Stimulated activated CD8-positive, alpha-beta memory T cell treated with anti-CD3 and anti-CD28 coated beads, Interleukin-4, amount 100 ng/mL, for 1 hour (primary cell): ENCODE data around the gene DHX32.
"Not testable (repeated sequence)": the region's sequence is repeated elsewhere in the genome, so short reads cannot be mapped to it uniquely, and the experiment has no call there.

Experiments used
- DNase-seq, 2 donors: peaks; one replicate each; pipeline ENCODE4 v3.0.0-alpha.2; 2020; ENCODE audit warnings: low read depth in 2 of 2, low spot score in 1 of 2

The DHX32 gene, protein sequence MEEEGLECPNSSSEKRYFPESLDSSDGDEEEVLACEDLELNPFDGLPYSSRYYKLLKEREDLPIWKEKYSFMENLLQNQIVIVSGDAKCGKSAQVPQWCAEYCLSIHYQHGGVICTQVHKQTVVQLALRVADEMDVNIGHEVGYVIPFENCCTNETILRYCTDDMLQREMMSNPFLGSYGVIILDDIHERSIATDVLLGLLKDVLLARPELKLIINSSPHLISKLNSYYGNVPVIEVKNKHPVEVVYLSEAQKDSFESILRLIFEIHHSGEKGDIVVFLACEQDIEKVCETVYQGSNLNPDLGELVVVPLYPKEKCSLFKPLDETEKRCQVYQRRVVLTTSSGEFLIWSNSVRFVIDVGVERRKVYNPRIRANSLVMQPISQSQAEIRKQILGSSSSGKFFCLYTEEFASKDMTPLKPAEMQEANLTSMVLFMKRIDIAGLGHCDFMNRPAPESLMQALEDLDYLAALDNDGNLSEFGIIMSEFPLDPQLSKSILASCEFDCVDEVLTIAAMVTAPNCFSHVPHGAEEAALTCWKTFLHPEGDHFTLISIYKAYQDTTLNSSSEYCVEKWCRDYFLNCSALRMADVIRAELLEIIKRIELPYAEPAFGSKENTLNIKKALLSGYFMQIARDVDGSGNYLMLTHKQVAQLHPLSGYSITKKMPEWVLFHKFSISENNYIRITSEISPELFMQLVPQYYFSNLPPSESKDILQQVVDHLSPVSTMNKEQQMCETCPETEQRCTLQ

DNA sequence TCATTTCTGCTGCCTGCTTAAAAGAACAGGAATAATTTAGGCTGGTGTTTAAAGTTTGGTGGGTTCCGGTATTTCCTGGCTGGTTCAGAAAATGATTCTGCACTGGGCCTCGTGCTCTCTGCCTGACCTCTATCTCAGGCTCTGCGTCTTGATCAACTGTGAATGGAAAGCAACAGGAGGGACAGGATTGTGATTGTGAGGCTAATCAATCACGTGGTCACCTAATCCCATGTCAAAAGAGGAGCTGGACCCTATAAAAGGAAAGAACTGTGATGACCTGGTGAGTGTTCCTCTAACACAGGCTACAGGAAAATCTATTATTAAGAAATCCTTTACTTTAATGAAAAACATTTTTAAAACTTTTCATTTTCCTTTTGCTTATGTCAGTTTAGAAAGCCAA is at the start of gene DHX32:
Gene DHX32, minus strand, starts transcription at position 101 of the 400 bp plus-strand sequence. CDS start 468 bp downstream, outside the sequence.
- no peak for DNase-seq

DNA sequence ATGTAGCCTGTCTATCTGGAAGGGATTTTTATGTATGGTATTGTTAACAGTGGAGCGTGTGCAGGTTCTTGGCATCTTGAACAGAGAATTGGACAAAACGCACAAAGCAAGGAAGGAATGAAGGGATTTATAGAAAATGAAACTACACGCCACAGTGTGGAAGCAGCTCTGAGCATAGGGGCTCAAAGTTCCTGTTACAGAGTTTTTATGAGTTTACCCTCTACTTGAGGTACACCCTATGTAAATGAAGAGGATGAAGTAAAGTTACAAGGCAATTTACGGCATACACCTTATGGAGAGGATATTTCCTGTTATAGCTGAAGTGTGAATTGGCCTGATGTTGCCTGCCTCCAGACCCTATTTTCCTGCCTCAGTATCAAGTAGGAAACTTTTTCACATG is 48.5 kb upstream of the DHX32 start:
- no peak for DNase-seq

DNA sequence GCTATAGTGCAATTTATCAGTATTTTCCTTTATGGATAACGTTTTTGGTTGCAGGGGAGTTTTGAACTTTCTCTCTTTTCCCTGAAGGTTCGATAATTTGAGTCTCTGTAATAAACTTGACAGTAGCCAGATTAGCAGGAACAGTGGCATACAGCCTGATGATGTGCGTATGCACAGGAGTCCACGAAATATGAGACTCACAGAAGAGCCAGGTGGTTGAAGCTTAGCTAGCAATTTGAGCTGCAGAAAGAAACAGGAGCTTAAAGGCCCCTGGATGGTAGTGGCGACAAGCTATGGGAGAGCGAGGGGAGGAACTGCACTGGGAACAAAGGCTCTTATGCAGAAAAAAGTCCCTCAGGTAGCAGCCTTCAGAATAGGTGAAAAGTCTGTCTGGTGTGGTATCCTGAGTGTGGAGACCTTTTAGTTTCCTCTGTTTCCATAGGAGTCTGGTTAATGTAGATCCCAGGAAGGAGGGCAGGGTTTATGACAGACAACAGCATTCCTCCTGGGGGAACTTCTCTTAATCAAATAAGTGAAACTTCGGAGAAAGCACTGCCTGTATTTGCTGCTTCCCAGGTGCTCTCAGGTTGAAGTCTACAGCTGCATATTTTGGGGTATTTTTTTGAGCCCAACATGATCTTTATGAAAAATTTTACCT is 48.0 kb upstream of the DHX32 start:
- DNase-seq, result no peak

DNA sequence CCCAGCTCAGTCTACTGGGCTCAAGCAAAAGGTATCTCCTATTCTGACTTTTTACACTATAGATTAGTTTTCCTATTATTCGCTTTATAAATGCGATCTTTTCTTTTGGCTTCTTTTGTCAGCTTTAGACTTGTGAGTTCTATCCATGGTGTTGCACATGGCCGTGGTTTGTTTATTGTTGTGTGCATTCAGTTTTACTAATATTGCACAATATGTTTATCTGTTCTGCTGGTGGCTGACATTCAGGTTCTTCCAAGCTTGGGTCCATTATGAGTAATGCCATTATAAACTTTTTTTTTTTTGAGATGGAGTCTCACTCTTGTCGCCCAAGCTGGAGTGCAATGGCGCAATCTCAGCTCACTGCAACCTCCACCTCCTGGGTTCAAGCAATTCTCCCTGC is 46.2 kb upstream of the DHX32 start:
- not testable (repeated sequence) for DNase-seq

DNA sequence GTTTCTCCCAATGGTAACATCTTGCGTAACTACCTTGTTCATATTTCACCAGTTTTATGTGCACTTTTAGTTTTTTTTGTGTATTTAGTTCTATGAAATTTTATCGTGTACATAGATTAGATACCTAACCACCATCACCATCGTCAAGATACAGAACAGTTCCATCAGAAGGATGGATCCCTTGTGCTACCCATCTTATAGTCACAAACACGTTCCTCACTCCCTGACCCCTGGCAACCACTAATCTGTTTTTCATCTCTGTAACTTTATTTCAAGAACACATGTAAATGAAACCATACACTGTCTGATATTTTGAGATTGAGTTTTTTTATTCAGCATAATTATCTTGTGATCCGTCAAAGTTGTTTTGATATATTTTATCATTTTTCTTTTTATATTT is 45.2 kb upstream of the DHX32 start:
- DNase-seq, result no peak

DNA sequence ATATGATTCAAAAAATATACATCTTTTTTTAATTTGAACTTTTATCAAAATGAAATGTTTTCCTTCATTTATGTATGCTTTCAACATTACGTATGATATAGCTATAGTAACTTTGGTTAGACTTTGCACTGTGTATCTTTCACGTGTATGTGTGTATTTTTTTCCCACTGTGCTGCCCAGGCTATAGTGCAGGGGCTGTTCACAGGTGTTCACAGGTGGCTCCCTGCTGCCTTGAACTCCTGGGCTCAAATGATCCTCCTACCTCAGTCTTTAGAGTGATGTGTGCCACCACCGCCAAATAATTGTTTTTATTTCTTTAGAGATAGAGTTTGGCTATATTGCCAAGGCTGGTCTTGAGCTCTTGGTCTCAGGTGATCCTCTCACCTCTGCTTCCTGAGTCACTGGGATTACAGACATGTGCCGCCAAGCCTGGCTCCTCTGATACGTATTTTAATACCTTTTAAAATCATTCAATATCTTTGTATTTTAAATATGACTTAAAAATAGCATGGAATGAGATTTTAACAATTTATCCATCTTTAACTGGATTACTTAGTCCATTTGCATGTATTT is 44.3 kb upstream of the DHX32 start:
- DNase-seq, result no peak

DNA sequence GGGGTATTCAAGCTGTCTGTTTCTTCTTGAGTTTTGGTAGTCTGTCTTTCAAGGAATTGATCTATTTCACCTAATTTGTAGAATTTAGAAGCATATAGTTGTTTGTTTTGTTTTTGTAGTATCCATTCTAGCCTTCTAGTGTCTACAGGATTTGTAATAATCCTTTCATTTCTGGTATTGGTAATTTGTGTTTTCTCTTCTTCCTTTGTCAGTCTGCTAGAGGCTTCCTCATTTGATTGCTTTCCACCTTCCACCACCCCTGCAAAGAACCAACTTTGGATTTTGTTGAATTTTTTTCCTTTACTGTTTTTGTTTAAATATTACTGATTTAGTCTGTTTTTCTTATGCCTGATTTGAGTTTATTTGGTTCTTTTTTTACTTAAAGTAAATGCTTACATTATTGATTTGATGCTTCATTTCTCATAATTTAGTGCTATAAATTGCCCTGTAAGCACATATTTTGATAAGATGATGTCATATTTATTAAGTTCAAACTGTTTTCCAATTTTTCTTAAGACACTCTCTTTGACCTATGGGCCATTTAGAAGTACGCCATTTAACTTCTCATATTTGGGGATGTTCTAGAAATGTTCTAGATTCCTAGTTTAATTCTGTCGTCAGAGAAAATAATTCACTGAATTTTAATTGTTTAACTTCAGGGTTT is 40.7 kb upstream of the DHX32 start:
- not testable (repeated sequence) for DNase-seq

DNA sequence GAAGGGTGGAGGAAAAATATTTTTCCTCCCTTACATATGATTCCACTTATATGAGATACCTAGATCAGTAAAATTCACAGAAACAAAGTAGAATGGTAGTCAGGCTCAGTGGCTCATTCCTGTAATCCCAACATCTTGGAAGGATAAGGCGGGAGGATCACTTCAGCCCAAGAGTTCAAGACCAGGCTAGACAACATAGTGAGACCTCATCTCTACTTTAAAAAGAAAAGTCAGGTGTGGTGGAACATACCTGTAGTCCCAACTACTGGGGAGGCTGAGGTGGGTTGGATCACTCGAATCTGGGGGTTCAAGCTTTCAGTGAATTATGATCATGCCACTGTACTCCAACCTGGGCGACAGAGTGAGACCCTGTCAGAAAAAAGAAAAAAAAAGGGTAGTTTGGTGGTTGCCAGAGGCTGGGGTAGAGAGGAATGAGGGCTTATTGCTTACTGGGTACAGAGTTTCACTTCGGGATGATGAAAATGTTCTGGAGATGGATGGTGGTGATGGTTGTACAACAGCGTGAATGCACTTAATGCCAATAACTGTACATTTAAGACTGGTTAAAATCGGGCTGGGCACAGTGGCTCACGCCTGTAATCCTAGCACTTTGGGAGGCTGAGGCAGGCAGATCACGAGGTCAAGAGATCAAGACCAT is 36.7 kb upstream of the DHX32 start:
- not testable (repeated sequence) for DNase-seq

DNA sequence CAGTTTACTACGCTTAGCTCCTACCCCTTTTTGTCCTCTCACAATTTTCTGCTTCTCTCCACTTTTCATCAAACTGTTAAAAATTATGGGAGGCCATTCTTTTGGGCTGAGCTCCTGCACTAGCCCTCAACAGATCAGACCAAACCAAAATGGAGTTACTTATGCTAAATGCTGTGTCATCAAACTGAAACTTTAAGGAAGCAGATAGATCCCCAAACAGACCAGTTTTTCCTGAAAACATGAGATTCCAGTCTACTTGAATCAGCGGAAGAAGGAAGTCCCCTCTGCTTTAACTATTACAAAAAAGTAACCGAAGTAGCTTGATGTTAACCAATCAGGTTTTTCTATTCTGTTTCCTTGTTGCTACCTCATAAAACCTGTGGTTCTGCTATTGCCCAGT is 35.9 kb upstream of the DHX32 start:
- DNase-seq, result no peak

DNA sequence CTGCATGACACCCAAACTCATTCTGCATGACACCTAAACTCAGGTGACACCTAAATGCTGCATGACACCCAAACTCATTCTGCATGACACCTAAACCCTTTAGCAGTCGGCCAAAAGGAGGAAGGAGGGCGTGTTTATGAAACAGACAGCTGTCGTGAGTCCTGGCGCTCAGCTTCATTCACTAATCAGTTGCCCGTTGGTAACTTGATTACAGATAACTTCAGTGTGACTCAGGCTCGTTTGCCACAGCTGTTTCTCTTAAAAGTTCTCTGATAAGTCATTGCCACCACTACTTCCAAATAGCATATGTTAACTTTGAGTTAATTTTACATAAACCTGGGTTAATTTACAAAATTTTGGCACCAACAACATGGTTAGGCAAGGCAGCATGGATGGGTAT is 32.2 kb upstream of the DHX32 start:
- DNase-seq, result not testable (repeated sequence)

DNA sequence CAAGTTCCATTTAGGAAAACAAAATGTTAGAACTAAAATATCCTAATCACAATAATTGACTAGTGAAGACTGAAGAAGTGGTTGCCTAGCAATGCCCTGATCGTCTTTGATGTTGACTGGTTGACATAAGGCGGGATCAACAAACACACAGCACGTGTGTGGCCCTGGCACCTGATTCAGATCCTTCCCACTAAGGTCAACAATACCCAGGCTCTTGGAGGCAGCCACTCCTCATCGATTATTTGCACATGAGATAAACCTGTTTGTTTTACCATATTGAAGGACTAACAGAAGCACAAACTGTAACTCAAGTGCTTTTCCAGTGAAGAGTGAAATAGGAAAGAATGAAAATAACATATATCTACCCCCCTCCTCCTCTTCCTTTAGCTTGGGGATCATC is 30.9 kb upstream of the DHX32 start:
- no peak for DNase-seq

DNA sequence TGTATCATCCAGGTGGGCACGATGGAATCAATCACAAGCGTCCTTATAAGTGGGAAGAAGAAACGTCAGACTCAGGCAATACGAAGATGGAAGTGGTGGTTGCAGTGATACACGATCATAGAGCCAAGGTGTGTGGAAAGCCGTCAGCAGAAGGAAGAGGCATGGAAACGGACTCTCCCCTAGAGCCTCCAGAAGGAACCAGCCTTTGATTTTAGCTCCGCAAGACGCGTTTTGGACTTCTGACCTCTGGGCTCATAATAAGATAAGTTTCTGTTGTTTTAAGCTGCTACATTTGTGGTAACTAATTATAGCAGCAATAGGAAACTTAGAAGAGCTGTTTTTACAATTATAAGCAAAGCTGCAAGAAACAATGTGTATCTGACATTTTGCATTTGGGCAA is 30.1 kb upstream of the DHX32 start:
- DNase-seq, result no peak

DNA sequence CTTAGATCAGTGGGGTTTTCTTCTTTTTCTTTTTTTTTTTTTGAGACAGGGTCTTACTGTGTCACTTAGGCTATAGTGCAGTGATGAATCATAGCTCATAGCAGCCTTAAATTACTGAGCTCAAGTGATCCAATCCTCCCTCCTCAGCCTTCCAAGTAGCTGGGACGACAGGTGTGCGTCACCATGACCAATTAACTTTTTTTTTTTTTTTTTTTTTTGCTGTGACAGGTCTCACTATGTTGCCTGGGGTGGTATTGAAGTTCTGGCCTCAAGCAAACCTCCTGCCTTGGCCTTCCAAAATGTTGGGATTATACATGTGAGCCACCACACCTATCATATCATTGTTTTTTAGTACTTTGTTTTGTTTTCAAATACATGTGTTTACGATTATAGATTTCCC is 28.4 kb upstream of the DHX32 start:
- not testable (repeated sequence) for DNase-seq

DNA sequence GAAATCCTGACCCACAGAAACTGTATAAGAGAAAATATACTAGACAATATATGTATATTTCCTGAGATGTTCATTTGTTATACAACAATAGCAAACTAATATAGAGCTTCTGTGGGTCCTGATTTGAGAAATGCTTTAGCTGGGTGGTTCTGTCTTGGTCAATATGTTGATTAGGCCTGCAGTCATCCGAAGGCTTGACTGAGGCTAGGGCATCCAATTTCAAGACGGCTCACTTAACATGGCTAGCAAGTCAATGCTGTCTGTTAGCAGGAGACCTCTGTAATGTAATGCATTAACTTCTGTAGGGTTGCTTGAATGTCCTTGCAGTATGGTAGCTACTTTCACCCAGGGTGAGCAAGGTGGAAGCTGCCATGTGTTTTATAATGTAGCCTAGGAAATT is 27.7 kb upstream of the DHX32 start:
- not testable (repeated sequence) for DNase-seq

DNA sequence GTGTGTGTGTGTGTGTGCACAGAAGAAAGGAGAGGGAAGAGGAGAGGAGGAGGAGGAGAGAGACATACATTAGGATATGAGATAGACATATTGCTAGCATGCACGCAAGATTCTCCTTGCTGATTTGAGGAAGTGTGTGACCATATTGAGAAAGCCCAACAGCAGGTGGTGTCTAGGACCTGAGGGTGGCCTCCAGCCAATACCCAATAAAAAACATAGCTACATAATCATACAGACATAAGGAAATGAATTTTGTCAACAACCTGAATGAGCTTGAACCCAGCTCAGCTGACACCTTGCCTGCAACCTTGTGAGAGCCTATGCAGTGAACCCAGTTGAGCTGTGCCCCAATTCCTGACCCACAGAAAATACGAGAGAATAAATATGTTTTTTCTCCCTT is 26.5 kb upstream of the DHX32 start:
- not testable (repeated sequence) for DNase-seq

DNA sequence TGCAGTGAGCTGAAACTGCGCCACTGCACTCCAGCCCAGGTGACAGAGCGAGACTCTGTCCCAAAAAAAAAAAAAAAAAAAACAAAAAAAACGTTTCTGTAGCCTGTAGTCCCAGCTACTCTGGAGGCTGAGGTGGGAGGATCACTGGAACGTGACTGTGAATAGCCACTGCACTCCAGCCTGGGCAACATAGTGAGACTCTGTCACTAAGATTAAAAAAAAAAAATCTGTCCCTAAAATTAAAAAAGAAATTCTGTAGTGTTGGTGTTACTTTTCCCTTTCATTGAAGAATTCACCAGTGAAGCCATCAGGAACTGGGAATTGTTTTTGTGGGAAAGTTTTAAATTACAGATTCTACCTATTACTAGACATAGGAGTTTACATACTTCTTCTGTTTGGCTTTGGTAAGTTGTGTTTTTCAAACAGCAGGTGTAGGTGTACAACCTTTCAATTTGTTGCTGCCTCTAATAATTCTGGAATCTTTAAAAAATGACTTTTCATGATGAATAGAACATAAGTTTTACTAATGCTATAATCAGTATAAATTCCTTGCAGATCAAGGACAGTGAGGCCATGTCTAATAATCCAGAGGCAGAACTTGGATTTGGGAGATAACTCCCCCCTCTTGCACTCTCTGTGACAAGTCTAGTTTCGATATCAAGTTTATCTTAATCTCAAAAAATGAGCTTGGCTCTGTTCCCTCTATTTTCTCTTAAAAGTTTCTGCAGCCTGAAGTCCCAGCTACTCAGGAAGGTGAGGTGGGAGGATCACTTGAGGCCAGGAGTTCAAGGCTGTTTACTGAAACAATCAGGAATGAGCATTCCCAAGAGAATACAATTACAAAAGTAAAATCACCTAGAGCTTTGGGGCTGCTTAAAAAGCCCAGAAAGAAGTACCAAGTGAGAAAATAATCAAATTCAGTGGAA is 24.2 kb upstream of the DHX32 start:
- DNase-seq, result not testable (repeated sequence)

DNA sequence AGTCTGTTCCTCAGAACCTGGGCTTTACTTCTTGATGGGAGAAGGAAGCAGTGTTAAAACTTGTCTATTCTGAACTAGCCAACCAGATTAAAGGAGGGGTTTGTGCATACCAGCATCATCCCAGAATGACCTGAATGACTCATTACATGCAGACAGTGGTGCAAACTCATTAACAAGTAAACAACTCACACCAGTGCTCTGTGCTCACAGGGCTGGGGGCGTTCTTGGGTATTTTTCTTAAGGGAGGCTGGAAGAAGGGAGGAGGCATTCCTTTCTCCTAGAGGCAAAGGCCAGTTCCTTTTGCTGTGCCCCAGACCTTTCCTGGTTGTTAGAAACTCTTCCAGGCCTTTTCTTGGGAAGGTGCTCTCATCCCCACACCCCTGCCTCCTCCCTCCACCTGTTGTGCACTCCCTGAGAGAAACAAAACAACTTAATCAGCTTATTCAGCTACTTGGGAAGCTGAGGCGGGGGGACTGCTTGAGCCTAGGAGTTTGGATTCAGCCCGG is 22.1 kb upstream of the DHX32 start:
- not testable (repeated sequence) for DNase-seq

DNA sequence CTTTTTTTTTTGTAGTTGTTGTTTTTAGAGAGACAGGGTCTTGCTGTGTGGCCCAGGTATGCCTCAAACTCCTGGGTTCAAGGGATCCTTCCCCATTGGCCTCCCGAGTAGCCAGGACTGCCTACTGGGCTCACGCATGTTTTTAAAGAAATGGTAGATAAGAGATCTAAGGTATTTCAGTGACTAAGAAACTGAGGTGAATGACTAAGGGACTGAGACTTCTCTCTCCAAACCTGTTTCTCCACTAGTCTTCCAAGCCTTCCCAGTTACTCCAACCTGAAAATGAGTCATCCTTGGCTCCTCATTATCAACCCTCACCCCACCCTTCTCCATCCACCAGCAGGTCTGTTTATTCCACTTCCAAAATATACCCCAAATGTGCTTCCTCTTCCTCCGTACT is 19.9 kb upstream of the DHX32 start:
- DNase-seq, result not testable (repeated sequence)

DNA sequence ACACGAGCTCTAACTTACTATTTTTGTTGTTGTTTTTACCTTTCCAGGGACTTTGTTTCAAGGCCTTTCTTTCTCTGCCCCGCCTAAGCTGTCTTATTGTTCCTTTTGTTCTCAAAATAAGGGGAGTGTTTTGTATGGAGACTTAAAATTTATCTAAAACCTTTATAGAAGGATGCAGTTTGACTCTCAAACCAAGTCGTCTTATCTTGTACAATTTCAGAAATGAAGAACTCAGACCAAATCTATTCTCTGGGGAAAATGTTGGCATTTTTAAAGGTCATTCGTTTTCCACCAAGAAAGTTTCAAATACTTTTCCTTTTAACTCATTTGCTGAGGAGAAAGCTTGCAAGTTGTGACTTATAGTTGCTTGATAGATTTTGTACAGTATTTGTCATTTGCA is 16.2 kb upstream of the DHX32 start:
- not testable (repeated sequence) for DNase-seq
